Epithelial cell of esophagus (primary cell): ENCODE results near the gene TTC29.
A peak's percentile ranks its signal among the peaks of the same experiment; 100 is the strongest.
"Not testable (repeated sequence)": the region's sequence is repeated elsewhere in the genome, so short reads cannot be mapped to it uniquely, and the experiment has no call there.

Experiments used
- DNase-seq: peaks from one replicate; pipeline ENCODE4 v3.0.0; 2010; ENCODE audit warnings: low read depth
- H3K4me3 ChIP-seq: 2 replicates; pipeline ENCODE4 v1.5.1; 2011; ENCODE audit warnings: mild to moderate bottlenecking, low read length, control low read depth
- TF ChIP-seq, protein P1 (sequence below): IDR thresholded peaks from 2 replicates; pipeline ENCODE4 v1.5.1; 2011; ENCODE audit warnings: low read depth, mild to moderate bottlenecking, low read length, control low read depth, inconsistent platforms; ENCODE audit not compliant: insufficient read depth; ENCODE audit errors: missing control alignments

The TTC29 gene

GRCh38 chr4:146762016-146762415 is 183.6 kb downstream of the TTC29 start:
- H3K4me3 ChIP-seq = no peak overlapping the region
- TF ChIP-seq, protein P1, sequence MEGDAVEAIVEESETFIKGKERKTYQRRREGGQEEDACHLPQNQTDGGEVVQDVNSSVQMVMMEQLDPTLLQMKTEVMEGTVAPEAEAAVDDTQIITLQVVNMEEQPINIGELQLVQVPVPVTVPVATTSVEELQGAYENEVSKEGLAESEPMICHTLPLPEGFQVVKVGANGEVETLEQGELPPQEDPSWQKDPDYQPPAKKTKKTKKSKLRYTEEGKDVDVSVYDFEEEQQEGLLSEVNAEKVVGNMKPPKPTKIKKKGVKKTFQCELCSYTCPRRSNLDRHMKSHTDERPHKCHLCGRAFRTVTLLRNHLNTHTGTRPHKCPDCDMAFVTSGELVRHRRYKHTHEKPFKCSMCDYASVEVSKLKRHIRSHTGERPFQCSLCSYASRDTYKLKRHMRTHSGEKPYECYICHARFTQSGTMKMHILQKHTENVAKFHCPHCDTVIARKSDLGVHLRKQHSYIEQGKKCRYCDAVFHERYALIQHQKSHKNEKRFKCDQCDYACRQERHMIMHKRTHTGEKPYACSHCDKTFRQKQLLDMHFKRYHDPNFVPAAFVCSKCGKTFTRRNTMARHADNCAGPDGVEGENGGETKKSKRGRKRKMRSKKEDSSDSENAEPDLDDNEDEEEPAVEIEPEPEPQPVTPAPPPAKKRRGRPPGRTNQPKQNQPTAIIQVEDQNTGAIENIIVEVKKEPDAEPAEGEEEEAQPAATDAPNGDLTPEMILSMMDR = no peak
- DNase-seq = no peak

- no peak for DNase-seq
- H3K4me3 ChIP-seq = no peak overlapping the region
- TF ChIP-seq, protein P1 = no peak
Observed at GRCh38 chr4:146742416-146742815, 203.2 kb downstream of the TTC29 start.

DNA sequence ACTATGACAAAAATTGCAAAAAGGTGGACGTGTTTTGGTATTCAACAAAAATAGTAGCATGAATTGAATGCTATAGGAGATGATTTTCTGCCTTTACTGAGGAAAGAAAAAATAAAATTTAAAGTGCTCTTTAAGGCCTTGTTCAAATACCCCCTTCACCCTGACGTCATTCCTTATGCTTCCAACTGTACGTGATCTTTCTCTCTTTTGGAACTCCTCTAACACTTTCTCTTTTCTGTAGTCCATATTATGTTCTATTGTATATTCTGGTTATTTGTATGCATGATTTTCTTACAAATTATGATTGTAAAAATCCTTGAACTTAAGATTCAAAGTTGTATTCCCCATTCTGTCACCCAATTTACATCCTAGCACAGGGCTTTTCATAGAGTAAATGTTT is 206.5 kb downstream of the TTC29 start:
- TF ChIP-seq, protein P1 = no peak
- H3K4me3 ChIP-seq = no peak overlapping the region
- DNase-seq = no peak

DNA sequence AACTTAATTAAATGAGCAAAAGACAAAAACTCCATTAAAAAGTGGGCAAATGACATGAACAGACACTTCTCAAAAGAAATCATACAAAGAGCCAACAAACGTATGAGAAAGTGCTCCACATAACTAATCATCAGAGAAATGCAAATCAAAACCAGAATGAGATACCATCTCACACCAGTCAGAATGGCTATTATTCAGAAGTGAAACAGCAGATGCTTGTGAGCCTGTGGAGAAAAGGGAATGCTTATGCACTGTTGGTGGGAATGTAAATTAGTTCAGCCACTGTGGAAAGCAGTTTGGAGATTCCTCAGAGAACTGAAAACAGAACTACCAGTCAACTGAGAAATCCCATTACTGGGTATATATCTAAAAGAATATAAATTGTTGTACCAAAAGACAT is 222.1 kb downstream of the TTC29 start:
- H3K4me3 ChIP-seq, DNase-seq: not testable (repeated sequence)

- no peak overlapping the region for H3K4me3 ChIP-seq
- TF ChIP-seq, protein P1 = no peak
- DNase-seq = peak; percentile 34
Observed at GRCh38 chr4:146709956-146710355, 235.7 kb downstream of the TTC29 start.

DNA sequence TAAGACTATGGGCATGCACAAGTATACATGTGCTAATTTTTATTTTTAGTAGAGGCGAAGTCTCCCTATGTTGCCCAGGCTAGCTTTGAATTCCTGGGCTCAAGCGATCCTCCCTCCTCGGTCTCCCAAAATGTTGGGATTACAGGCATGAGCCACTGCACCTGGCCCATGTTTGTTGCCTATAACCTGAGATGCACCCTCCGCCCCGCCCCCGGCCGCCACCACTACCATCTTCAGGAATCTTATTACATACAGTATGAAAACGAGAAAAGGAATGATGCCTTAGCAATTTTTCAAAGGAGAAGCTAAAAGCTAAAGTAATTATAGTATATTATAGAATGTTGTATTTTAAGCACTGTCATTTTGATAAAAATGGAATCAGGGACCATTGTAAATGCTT is 245.8 kb downstream of the TTC29 start:
- DNase-seq = no peak
- no peak overlapping the region for H3K4me3 ChIP-seq
- TF ChIP-seq, protein P1 = no peak

GRCh38 chr4:146674829-146675570 is 270.7 kb downstream of the TTC29 start:
- H3K4me3 ChIP-seq = no peak overlapping the region
- DNase-seq = peak; percentile 44
- TF ChIP-seq, protein P1 = no peak

- H3K4me3 ChIP-seq = not testable (repeated sequence)
Observed at GRCh38 chr4:146663968-146664311, 281.7 kb downstream of the TTC29 start.

More at GRCh38 chr4:146663968-146664311, 281.7 kb downstream of the TTC29 start:
- not testable (repeated sequence) for DNase-seq
